ENCODE measurements around the gene KAZN.

The KAZN gene

GRCh38 chr1:14952626-14953314 is 354.3 kb downstream of the KAZN start:
- Histone ChIP-seq H3K4me1 (ENCODE audit: control insufficient read depth in 2 of 2, insufficient read depth in 2 of 2, low read length in 2 of 2) (no peaks in the 10 kb centered on the region), H3K9ac (ENCODE audit: low read depth in 1 of 2, low read length in 2 of 2) (no peak overlapping the region), H3K27ac (ENCODE audit: low read depth in 2 of 2, low read length in 2 of 2) (no peak overlapping the region), H3K36me3 (ENCODE audit: control insufficient read depth in 2 of 2, insufficient read depth in 2 of 2, low read length in 2 of 2) (no peaks in the 10 kb centered on the region), H3K9me3 (ENCODE audit: control insufficient read depth in 2 of 2, low read length in 2 of 2) (no peaks in the 10 kb centered on the region), H3K4me3 (ENCODE audit: low read length in 2 of 2) (no peak overlapping the region), H3K27me3 (ENCODE audit: control insufficient read depth in 2 of 2, insufficient read depth in 2 of 2, low read length in 2 of 2) (no peaks in the 10 kb centered on the region)

GRCh38 chr1:14954210-14954609 is 355.7 kb downstream of the KAZN start:
- no peaks in the 10 kb centered on the region for H3K4me1 ChIP-seq (ENCODE audit: control insufficient read depth in 2 of 2, insufficient read depth in 2 of 2, low read length in 2 of 2)
- H3K36me3 ChIP-seq (ENCODE audit: control insufficient read depth in 2 of 2, insufficient read depth in 2 of 2, low read length in 2 of 2): no peaks in the 10 kb centered on the region
- no peak overlapping the region for H3K27ac ChIP-seq (ENCODE audit: low read depth in 2 of 2, low read length in 2 of 2)
- no peaks in the 10 kb centered on the region for H3K9me3 ChIP-seq (ENCODE audit: control insufficient read depth in 2 of 2, low read length in 2 of 2)
- H3K9ac ChIP-seq (ENCODE audit: low read depth in 1 of 2, low read length in 2 of 2): no peak overlapping the region
- no peak overlapping the region for H3K4me3 ChIP-seq (ENCODE audit: low read length in 2 of 2)
- H3K27me3 ChIP-seq (ENCODE audit: control insufficient read depth in 2 of 2, insufficient read depth in 2 of 2, low read length in 2 of 2): no peaks in the 10 kb centered on the region

GRCh38 chr1:14954930-14955329 is 356.4 kb downstream of the KAZN start:
- Histone ChIP-seq H3K27ac (ENCODE audit: low read depth in 2 of 2, low read length in 2 of 2) (no peak overlapping the region), H3K4me1 (ENCODE audit: control insufficient read depth in 2 of 2, insufficient read depth in 2 of 2, low read length in 2 of 2) (no peaks in the 10 kb centered on the region), H3K9ac (ENCODE audit: low read depth in 1 of 2, low read length in 2 of 2) (no peak overlapping the region), H3K36me3 (ENCODE audit: control insufficient read depth in 2 of 2, insufficient read depth in 2 of 2, low read length in 2 of 2) (no peaks in the 10 kb centered on the region), H3K27me3 (ENCODE audit: control insufficient read depth in 2 of 2, insufficient read depth in 2 of 2, low read length in 2 of 2) (no peaks in the 10 kb centered on the region), H3K4me3 (ENCODE audit: low read length in 2 of 2) (no peak overlapping the region), H3K9me3 (ENCODE audit: control insufficient read depth in 2 of 2, low read length in 2 of 2) (no peaks in the 10 kb centered on the region)

GRCh38 chr1:14955402-14955801 is 356.9 kb downstream of the KAZN start:
- Histone ChIP-seq H3K9me3 (ENCODE audit: control insufficient read depth in 2 of 2, low read length in 2 of 2) (no peaks in the 10 kb centered on the region), H3K4me3 (ENCODE audit: low read length in 2 of 2) (no peak overlapping the region), H3K36me3 (ENCODE audit: control insufficient read depth in 2 of 2, insufficient read depth in 2 of 2, low read length in 2 of 2) (no peaks in the 10 kb centered on the region), H3K9ac (ENCODE audit: low read depth in 1 of 2, low read length in 2 of 2) (no peak overlapping the region), H3K27me3 (ENCODE audit: control insufficient read depth in 2 of 2, insufficient read depth in 2 of 2, low read length in 2 of 2) (no peaks in the 10 kb centered on the region), H3K4me1 (ENCODE audit: control insufficient read depth in 2 of 2, insufficient read depth in 2 of 2, low read length in 2 of 2) (no peaks in the 10 kb centered on the region), H3K27ac (ENCODE audit: low read depth in 2 of 2, low read length in 2 of 2) (no peak overlapping the region)

GRCh38 chr1:14955976-14956375 is 357.5 kb downstream of the KAZN start:
- no peaks in the 10 kb centered on the region for H3K9me3 ChIP-seq (ENCODE audit: control insufficient read depth in 2 of 2, low read length in 2 of 2)
- no peak overlapping the region for H3K9ac ChIP-seq (ENCODE audit: low read depth in 1 of 2, low read length in 2 of 2)
- no peaks in the 10 kb centered on the region for H3K4me1 ChIP-seq (ENCODE audit: control insufficient read depth in 2 of 2, insufficient read depth in 2 of 2, low read length in 2 of 2)
- H3K27me3 ChIP-seq (ENCODE audit: control insufficient read depth in 2 of 2, insufficient read depth in 2 of 2, low read length in 2 of 2): no peaks in the 10 kb centered on the region
- no peak overlapping the region for H3K4me3 ChIP-seq (ENCODE audit: low read length in 2 of 2)
- no peaks in the 10 kb centered on the region for H3K36me3 ChIP-seq (ENCODE audit: control insufficient read depth in 2 of 2, insufficient read depth in 2 of 2, low read length in 2 of 2)
- H3K27ac ChIP-seq (ENCODE audit: low read depth in 2 of 2, low read length in 2 of 2): no peak overlapping the region

- Histone ChIP-seq H3K9me3 (ENCODE audit: control insufficient read depth in 2 of 2, low read length in 2 of 2) (no peaks in the 10 kb centered on the region), H3K9ac (ENCODE audit: low read depth in 1 of 2, low read length in 2 of 2) (no peak overlapping the region), H3K27me3 (ENCODE audit: control insufficient read depth in 2 of 2, insufficient read depth in 2 of 2, low read length in 2 of 2) (no peaks in the 10 kb centered on the region), H3K36me3 (ENCODE audit: control insufficient read depth in 2 of 2, insufficient read depth in 2 of 2, low read length in 2 of 2) (no peaks in the 10 kb centered on the region), H3K27ac (ENCODE audit: low read depth in 2 of 2, low read length in 2 of 2) (no peak overlapping the region), H3K4me3 (ENCODE audit: low read length in 2 of 2) (no peak overlapping the region), H3K4me1 (ENCODE audit: control insufficient read depth in 2 of 2, insufficient read depth in 2 of 2, low read length in 2 of 2) (no peaks in the 10 kb centered on the region)
Observed at GRCh38 chr1:14956579-14957195, 358.2 kb downstream of the KAZN start.

- H3K4me1 ChIP-seq (ENCODE audit: control insufficient read depth in 2 of 2, insufficient read depth in 2 of 2, low read length in 2 of 2): no peaks in the 10 kb centered on the region
- no peak overlapping the region for H3K4me3 ChIP-seq (ENCODE audit: low read length in 2 of 2)
- no peaks in the 10 kb centered on the region for H3K36me3 ChIP-seq (ENCODE audit: control insufficient read depth in 2 of 2, insufficient read depth in 2 of 2, low read length in 2 of 2)
- no peaks in the 10 kb centered on the region for H3K27me3 ChIP-seq (ENCODE audit: control insufficient read depth in 2 of 2, insufficient read depth in 2 of 2, low read length in 2 of 2)
- H3K9ac ChIP-seq (ENCODE audit: low read depth in 1 of 2, low read length in 2 of 2): no peak overlapping the region
- no peak overlapping the region for H3K27ac ChIP-seq (ENCODE audit: low read depth in 2 of 2, low read length in 2 of 2)
- no peaks in the 10 kb centered on the region for H3K9me3 ChIP-seq (ENCODE audit: control insufficient read depth in 2 of 2, low read length in 2 of 2)
Observed at GRCh38 chr1:14957375-14958098, 359.1 kb downstream of the KAZN start.

- Histone ChIP-seq H3K9me3 (ENCODE audit: control insufficient read depth in 2 of 2, low read length in 2 of 2) (no peaks in the 10 kb centered on the region), H3K4me1 (ENCODE audit: control insufficient read depth in 2 of 2, insufficient read depth in 2 of 2, low read length in 2 of 2) (no peaks in the 10 kb centered on the region), H3K9ac (ENCODE audit: low read depth in 1 of 2, low read length in 2 of 2) (no peak overlapping the region), H3K27me3 (ENCODE audit: control insufficient read depth in 2 of 2, insufficient read depth in 2 of 2, low read length in 2 of 2) (no peaks in the 10 kb centered on the region), H3K27ac (ENCODE audit: low read depth in 2 of 2, low read length in 2 of 2) (no peak overlapping the region), H3K36me3 (ENCODE audit: control insufficient read depth in 2 of 2, insufficient read depth in 2 of 2, low read length in 2 of 2) (no peaks in the 10 kb centered on the region), H3K4me3 (ENCODE audit: low read length in 2 of 2) (no peak overlapping the region)
Observed at GRCh38 chr1:14958249-14959058, 360.0 kb downstream of the KAZN start.

- no peaks in the 10 kb centered on the region for H3K4me1 ChIP-seq (ENCODE audit: control insufficient read depth in 2 of 2, insufficient read depth in 2 of 2, low read length in 2 of 2)
- no peaks in the 10 kb centered on the region for H3K36me3 ChIP-seq (ENCODE audit: control insufficient read depth in 2 of 2, insufficient read depth in 2 of 2, low read length in 2 of 2)
- no peak overlapping the region for H3K9ac ChIP-seq (ENCODE audit: low read depth in 1 of 2, low read length in 2 of 2)
- H3K9me3 ChIP-seq (ENCODE audit: control insufficient read depth in 2 of 2, low read length in 2 of 2): no peaks in the 10 kb centered on the region
- H3K27ac ChIP-seq (ENCODE audit: low read depth in 2 of 2, low read length in 2 of 2): no peak overlapping the region
- no peak overlapping the region for H3K4me3 ChIP-seq (ENCODE audit: low read length in 2 of 2)
- H3K27me3 ChIP-seq (ENCODE audit: control insufficient read depth in 2 of 2, insufficient read depth in 2 of 2, low read length in 2 of 2): no peaks in the 10 kb centered on the region
Observed at GRCh38 chr1:14959059-14959694, 360.7 kb downstream of the KAZN start.
